ENCODE measurements around the gene OVOL2.

OVOL2 gene

GRCh38 chr20:18034039-18034438, 23.7 kb downstream of the OVOL2 start:
- DNase-seq (ENCODE audit: low spot score) = no peak
- H2BK12ac ChIP-seq (ENCODE audit: low read length) = no peak overlapping the region
- no peak overlapping the region for H3K23ac ChIP-seq (ENCODE audit: low read depth, low read length, poor library complexity)
- no CpG with 5 or more reads among the region's 5 CpGs for WGBS, 2 donors (ENCODE audit: extremely low coverage in 2 of 2, insufficient read length in 2 of 2, insufficient replicate concordance in 1 of 2)
- no peak overlapping the region for H3K4me3 ChIP-seq (ENCODE audit: low read length in 2 of 2)
- no peaks in the 10 kb centered on the region for H3K79me1 ChIP-seq (ENCODE audit: low read depth, low read length)
- H3K4ac ChIP-seq (ENCODE audit: low read length) = no peak overlapping the region
- H3K9me3 ChIP-seq (replicated peaks in 1 of 2; ENCODE audit: control insufficient read depth in 2 of 2, insufficient read depth in 1 of 2, low read depth in 1 of 2, low read length in 2 of 2) = no peaks in the 10 kb centered on the region
- H3K27ac ChIP-seq (replicated peaks; ENCODE audit: low read length) = peak overlapping the region; percentile 6
- no peak overlapping the region for H4K91ac ChIP-seq (ENCODE audit: low read depth, low read length, poor library complexity)
- H2BK15ac ChIP-seq (ENCODE audit: low read length) = no peak overlapping the region
- H3K4me2 ChIP-seq (ENCODE audit: insufficient read depth, low read length, poor library complexity, severe bottlenecking) = no peak overlapping the region
- H2BK5ac ChIP-seq (ENCODE audit: low read length) = no peak overlapping the region
- no peak overlapping the region for H3K9ac ChIP-seq (ENCODE audit: low read depth, low read length, poor library complexity)
- no peaks in the 10 kb centered on the region for H3K36me3 ChIP-seq (replicated peaks in 1 of 2; ENCODE audit: control insufficient read depth in 2 of 2, insufficient read depth in 2 of 2, low read length in 2 of 2)
- H2AFZ ChIP-seq (ENCODE audit: low read length) = no peak overlapping the region
- H2AK5ac ChIP-seq (ENCODE audit: low read depth, low read length) = peak overlapping the region; percentile 7
- no peak overlapping the region for H3K14ac ChIP-seq (ENCODE audit: low read length)
- H3K18ac ChIP-seq (ENCODE audit: low read length) = peak overlapping the region; percentile 31
- no peak overlapping the region for H2BK120ac ChIP-seq (ENCODE audit: low read depth, low read length)
- peaks cover 0 to 69% (median 0%) of the 10 kb centered on the region in 3 experiments for H3K27me3 ChIP-seq (ENCODE audit: control insufficient read depth in 3 of 3, insufficient read depth in 3 of 3, low read depth in 1 of 3, low read length in 3 of 3)
- no peak overlapping the region for H4K8ac ChIP-seq (ENCODE audit: low read depth, low read length)
- peaks cover 0 to 19% of the 10 kb centered on the region in 2 donors for H3K4me1 ChIP-seq (ENCODE audit: control insufficient read depth in 2 of 2, insufficient read depth in 1 of 2, low read depth in 1 of 2, low read length in 2 of 2)

GRCh38 chr20:18032977-18033892, 24.5 kb downstream of the OVOL2 start:
- H3K36me3 ChIP-seq (replicated peaks in 1 of 2; ENCODE audit: control insufficient read depth in 2 of 2, insufficient read depth in 2 of 2, low read length in 2 of 2) = no peaks in the 10 kb centered on the region
- H2BK15ac ChIP-seq (ENCODE audit: low read length) = no peak overlapping the region
- H3K14ac ChIP-seq (ENCODE audit: low read length) = no peak overlapping the region
- no peak overlapping the region for H3K4me3 ChIP-seq (ENCODE audit: low read length in 2 of 2)
- peaks cover 0 to 62% (median 0%) of the 10 kb centered on the region in 3 experiments for H3K27me3 ChIP-seq (ENCODE audit: control insufficient read depth in 3 of 3, insufficient read depth in 3 of 3, low read depth in 1 of 3, low read length in 3 of 3)
- WGBS, 2 donors (ENCODE audit: extremely low coverage in 2 of 2, insufficient read length in 2 of 2, insufficient replicate concordance in 1 of 2) = no CpG with 5 or more reads among the region's 17 CpGs
- peaks cover 0 to 19% of the 10 kb centered on the region in 2 donors for H3K4me1 ChIP-seq (ENCODE audit: control insufficient read depth in 2 of 2, insufficient read depth in 1 of 2, low read depth in 1 of 2, low read length in 2 of 2)
- no peak overlapping the region for H2BK5ac ChIP-seq (ENCODE audit: low read length)
- H2BK12ac ChIP-seq (ENCODE audit: low read length) = no peak overlapping the region
- H3K23ac ChIP-seq (ENCODE audit: low read depth, low read length, poor library complexity) = no peak overlapping the region
- peak overlapping the region; percentile 11 for H3K18ac ChIP-seq (ENCODE audit: low read length)
- H3K9ac ChIP-seq (ENCODE audit: low read depth, low read length, poor library complexity) = no peak overlapping the region
- DNase-seq (ENCODE audit: low spot score) = peak; percentile 67
- H3K4ac ChIP-seq (ENCODE audit: low read length) = no peak overlapping the region
- no peak overlapping the region for H3K4me2 ChIP-seq (ENCODE audit: insufficient read depth, low read length, poor library complexity, severe bottlenecking)
- H4K8ac ChIP-seq (ENCODE audit: low read depth, low read length) = no peak overlapping the region
- no peak overlapping the region for H2AFZ ChIP-seq (ENCODE audit: low read length)
- no peaks in the 10 kb centered on the region for H3K79me1 ChIP-seq (ENCODE audit: low read depth, low read length)
- H4K91ac ChIP-seq (ENCODE audit: low read depth, low read length, poor library complexity) = no peak overlapping the region
- H3K27ac ChIP-seq (replicated peaks; ENCODE audit: low read length) = peak overlapping the region; percentile 61
- H2BK120ac ChIP-seq (ENCODE audit: low read depth, low read length) = no peak overlapping the region
- H2AK5ac ChIP-seq (ENCODE audit: low read depth, low read length) = no peak overlapping the region
- H3K9me3 ChIP-seq (replicated peaks in 1 of 2; ENCODE audit: control insufficient read depth in 2 of 2, insufficient read depth in 1 of 2, low read depth in 1 of 2, low read length in 2 of 2) = no peaks in the 10 kb centered on the region

GRCh38 chr20:18031888-18032509, 25.7 kb downstream of the OVOL2 start:
- Histone ChIP-seq H3K79me1 (ENCODE audit: low read depth, low read length) (no peaks in the 10 kb centered on the region), H3K14ac (ENCODE audit: low read length) (no peak overlapping the region), H3K18ac (ENCODE audit: low read length) (no peak overlapping the region), H3K36me3 (replicated peaks in 1 of 2; ENCODE audit: control insufficient read depth in 2 of 2, insufficient read depth in 2 of 2, low read length in 2 of 2) (no peaks in the 10 kb centered on the region), H2BK12ac (ENCODE audit: low read length) (no peak overlapping the region), H2AFZ (ENCODE audit: low read length) (no peak overlapping the region), H2BK15ac (ENCODE audit: low read length) (no peak overlapping the region), H3K27me3 (ENCODE audit: control insufficient read depth in 3 of 3, insufficient read depth in 3 of 3, low read depth in 1 of 3, low read length in 3 of 3) (peaks cover 0 to 50% (median 0%) of the 10 kb centered on the region in 3 experiments), H3K4me3 (ENCODE audit: low read length in 2 of 2) (no peak overlapping the region), H3K9me3 (replicated peaks in 1 of 2; ENCODE audit: control insufficient read depth in 2 of 2, insufficient read depth in 1 of 2, low read depth in 1 of 2, low read length in 2 of 2) (no peaks in the 10 kb centered on the region), H4K8ac (ENCODE audit: low read depth, low read length) (no peak overlapping the region), H3K23ac (ENCODE audit: low read depth, low read length, poor library complexity) (no peak overlapping the region), H3K4me2 (ENCODE audit: insufficient read depth, low read length, poor library complexity, severe bottlenecking) (no peak overlapping the region), H3K4ac (ENCODE audit: low read length) (no peak overlapping the region), H2BK5ac (ENCODE audit: low read length) (no peak overlapping the region), H3K27ac (replicated peaks; ENCODE audit: low read length) (no peak overlapping the region), H4K91ac (ENCODE audit: low read depth, low read length, poor library complexity) (no peak overlapping the region), H2BK120ac (ENCODE audit: low read depth, low read length) (no peak overlapping the region), H3K4me1 (ENCODE audit: control insufficient read depth in 2 of 2, insufficient read depth in 1 of 2, low read depth in 1 of 2, low read length in 2 of 2) (peaks cover 0 to 13% of the 10 kb centered on the region in 2 donors), H3K9ac (ENCODE audit: low read depth, low read length, poor library complexity) (no peak overlapping the region), H2AK5ac (ENCODE audit: low read depth, low read length) (no peak overlapping the region)
- WGBS, 2 donors (ENCODE audit: extremely low coverage in 2 of 2, insufficient read length in 2 of 2, insufficient replicate concordance in 1 of 2) = no CpG with 5 or more reads among the region's 7 CpGs
- no peak for DNase-seq (ENCODE audit: low spot score)

- Histone ChIP-seq H4K8ac (ENCODE audit: low read depth, low read length) (no peak overlapping the region), H3K9me3 (replicated peaks in 1 of 2; ENCODE audit: control insufficient read depth in 2 of 2, insufficient read depth in 1 of 2, low read depth in 1 of 2, low read length in 2 of 2) (no peaks in the 10 kb centered on the region), H2BK15ac (ENCODE audit: low read length) (peak overlapping the region; percentile 46), H3K36me3 (replicated peaks in 1 of 2; ENCODE audit: control insufficient read depth in 2 of 2, insufficient read depth in 2 of 2, low read length in 2 of 2) (no peaks in the 10 kb centered on the region), H3K79me1 (ENCODE audit: low read depth, low read length) (no peaks in the 10 kb centered on the region), H3K4ac (ENCODE audit: low read length) (no peak overlapping the region), H4K91ac (ENCODE audit: low read depth, low read length, poor library complexity) (peak overlapping the region; percentile 85), H3K18ac (ENCODE audit: low read length) (peak overlapping the region; percentile 1), H3K27me3 (ENCODE audit: control insufficient read depth in 3 of 3, insufficient read depth in 3 of 3, low read depth in 1 of 3, low read length in 3 of 3) (peaks cover 0 to 46% (median 0%) of the 10 kb centered on the region in 3 experiments), H2BK5ac (ENCODE audit: low read length) (peak overlapping the region; percentile 29), H3K4me2 (ENCODE audit: insufficient read depth, low read length, poor library complexity, severe bottlenecking) (no peak overlapping the region), H2AFZ (ENCODE audit: low read length) (no peak overlapping the region), H3K9ac (ENCODE audit: low read depth, low read length, poor library complexity) (no peak overlapping the region), H3K4me3 (ENCODE audit: low read length in 2 of 2) (no peak overlapping the region), H2BK12ac (ENCODE audit: low read length) (peak overlapping the region; percentile 98), H3K14ac (ENCODE audit: low read length) (no peak overlapping the region), H3K27ac (replicated peaks; ENCODE audit: low read length) (no peak overlapping the region), H2BK120ac (ENCODE audit: low read depth, low read length) (no peak overlapping the region), H2AK5ac (ENCODE audit: low read depth, low read length) (peak overlapping the region; percentile 90), H3K23ac (ENCODE audit: low read depth, low read length, poor library complexity) (no peak overlapping the region), H3K4me1 (ENCODE audit: control insufficient read depth in 2 of 2, insufficient read depth in 1 of 2, low read depth in 1 of 2, low read length in 2 of 2) (peaks cover 0 to 13% of the 10 kb centered on the region in 2 donors)
- no CpG with 5 or more reads among the region's 15 CpGs for WGBS, 2 donors (ENCODE audit: extremely low coverage in 2 of 2, insufficient read length in 2 of 2, insufficient replicate concordance in 1 of 2)
- no peak for DNase-seq (ENCODE audit: low spot score)
Observed at GRCh38 chr20:18031050-18031449, 26.7 kb downstream of the OVOL2 start.

Measured in neuronal stem cell (in vitro differentiated cells).